Activated T-cell treated with anti-CD3 and anti-CD28 coated beads for 48 hours (primary cell): ENCODE measurements around the gene KLHL36.

Experiments
- DNase-seq: peaks from one replicate; pipeline ENCODE4 v3.0.0-alpha.2; 2020; ENCODE audit warnings: low read depth

Gene KLHL36

DNA sequence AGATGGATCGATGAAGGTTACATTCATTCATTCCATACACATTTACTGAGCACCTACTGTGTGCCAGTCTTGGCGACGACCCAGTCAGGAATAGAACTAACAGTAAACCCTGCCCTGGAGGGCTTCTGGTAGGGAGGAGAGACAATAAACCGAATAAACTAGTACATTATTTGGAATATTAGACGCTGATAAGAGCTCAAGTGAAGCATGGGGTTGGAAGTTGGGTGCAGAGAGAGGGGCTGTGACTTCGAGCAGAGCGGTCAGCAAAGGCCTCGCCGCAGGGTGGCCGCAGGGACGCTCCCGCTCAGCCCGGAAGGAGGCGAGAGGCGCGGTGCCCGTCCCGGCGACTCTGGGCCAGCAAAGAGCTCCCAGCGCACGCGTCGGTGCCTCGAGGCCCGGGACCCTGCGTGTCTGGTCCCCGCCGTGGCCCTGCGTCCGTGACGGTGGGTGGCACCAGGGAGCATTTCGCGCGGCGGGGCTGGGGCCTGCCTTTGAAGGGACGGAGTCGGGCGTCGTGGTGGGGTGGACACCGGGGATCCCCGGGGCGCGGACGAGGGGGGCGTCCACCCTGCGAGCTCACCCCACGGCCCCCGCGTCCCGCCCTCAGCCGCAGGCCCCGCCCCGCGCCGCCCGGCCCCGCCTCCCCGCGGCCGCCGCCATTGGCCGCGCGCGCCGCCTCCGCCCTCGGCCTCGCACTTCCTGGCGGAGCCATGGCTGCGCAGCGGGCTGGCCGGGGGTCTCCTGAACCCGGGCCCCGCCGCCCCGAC is at the start of gene KLHL36:
TSS of gene KLHL36 (plus strand) at position 684 of the 767 bp plus-strand sequence. CDS start 2,357 bp downstream, outside the sequence.
- peak; percentile 68 for DNase-seq

- peak; percentile 74 for DNase-seq
These were observed 48.6 kb upstream of the KLHL36 start for GRCh38 chr16:84599521-84600202.

DNA sequence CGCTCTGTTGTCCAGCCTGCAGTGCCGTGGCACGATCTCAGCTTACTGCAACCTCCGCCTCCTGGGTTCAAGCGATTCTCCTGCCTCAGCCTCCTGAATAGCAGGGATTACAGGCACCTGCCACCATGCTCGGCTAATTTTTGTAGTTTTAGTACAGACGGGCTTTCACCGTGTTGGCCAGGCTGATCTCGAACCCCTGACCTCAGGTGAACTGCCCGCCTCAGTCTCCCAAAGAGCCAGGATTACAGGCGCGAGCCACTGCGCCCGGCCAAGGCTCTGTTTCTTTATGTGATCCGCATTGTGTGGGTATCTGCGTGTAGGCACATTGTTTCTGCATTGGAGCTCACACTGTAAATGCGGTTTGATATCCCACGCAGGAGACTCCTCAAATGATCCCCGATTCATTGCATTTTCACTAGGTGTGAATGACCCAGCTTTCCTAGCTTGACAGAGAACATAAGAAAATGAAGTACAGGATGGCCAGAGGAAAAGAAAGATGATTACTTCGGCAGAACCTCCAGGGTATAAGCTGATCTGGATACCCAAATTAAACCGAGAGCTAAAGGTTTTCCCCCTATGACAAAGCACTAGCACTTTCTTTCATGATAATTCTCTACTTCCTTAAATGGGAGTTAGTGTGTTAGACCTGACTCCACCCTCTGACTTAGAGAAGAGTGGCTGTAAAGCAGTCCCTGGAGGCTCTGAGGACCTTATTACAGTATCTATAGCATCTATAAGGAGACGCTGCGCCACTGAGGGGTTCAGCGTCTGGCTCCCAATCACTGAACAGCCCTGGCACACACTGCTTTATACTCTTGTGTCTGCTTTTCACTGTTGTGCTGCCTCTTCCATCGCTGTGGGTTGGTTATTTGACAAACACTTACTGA is 47.7 kb upstream of the KLHL36 start:
- no peak for DNase-seq

GRCh38 chr16:84603140-84603816 is 45.0 kb upstream of the KLHL36 start:
- peak; percentile 58 for DNase-seq

- no peak for DNase-seq
These were observed 44.4 kb upstream of the KLHL36 start for GRCh38 chr16:84603940-84604339.

DNA sequence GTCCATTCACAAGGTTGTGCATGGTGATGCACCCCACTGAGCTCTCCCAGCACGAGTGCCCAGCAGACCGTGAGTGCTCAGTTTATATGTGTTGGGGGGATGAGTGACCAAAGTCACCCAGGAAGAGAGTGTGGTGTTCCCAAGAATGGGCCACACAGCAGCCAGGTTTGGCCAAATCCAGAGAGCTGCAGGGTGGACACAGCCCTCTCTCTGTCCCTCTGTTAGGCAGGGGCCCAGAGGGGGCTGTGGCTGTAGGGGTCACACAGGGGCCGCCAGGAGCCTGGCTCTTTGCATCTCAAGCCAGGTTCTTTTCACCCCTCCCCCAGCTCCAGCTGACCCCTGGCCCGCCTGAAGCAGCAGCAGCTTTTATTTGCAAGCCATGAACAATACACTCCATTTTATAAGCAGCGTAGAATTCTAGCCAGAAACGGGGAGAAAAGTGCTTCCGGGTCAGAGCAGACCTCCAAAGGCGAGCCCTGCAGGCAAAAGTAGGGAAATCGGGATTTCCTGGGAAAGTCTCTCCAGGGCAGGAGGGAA is 43.8 kb upstream of the KLHL36 start:
- no peak for DNase-seq

DNA sequence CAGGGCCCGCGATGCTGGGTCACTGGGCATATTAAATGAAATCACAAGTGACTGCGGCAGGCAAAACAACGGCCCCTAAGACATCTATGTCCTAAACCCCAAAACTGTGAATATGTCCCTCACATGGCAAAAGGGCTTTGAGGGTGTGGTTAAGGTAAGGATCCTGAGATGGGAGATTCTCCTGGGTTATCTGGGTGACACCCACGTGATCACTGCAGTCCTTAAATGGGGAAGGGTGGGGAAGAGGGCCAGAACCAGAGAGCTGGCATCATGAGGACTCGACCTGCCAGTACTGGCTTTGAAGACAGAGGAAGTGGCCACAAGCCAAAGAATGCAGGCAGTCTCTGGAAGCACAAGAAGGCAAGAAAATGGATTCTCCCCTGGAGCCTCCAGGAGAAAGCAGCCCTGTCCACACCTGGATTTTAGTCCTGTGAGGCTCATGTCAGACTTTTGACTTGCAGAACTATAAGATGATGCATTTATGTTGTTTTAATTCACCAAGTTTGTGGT is 42.9 kb upstream of the KLHL36 start:
- DNase-seq = no peak

DNA sequence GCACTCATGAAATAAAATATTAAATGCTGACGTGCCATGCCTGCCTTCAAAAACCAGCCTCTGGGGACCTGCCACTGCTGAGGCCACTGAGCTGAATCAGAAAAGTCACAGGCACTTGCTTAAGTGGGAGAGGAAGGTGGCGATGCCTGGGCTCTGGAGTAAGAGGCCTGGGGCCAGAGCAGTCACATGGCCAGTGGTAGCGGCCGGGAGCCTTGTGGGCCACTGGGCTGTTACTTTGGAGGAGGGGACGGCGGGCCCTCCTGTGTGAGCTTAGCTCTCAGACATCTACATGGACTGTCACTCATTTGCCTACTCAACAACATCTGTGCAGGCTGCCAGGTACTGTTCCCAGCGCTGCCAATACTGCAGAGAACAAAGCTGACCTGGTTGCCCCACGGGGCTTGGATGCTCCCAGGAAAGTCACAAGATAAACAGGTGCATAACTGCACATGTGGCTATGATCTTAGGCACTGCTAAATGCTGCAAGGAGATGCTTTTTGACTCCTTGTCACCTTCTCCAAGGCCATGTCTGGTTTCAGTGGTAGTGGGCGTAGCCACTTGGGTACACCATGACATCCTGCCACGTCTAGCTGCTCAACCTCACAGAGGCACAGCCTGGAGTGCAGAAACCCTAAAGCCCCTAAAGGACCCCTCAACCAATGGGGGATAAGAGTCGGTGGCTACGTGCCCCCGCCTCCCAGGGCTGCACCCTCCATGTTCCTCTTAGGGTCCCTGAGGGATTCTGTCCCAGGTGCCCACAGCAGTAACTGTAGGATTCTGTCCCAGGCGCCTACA is 42.0 kb upstream of the KLHL36 start:
- no peak for DNase-seq

GRCh38 chr16:84607061-84607460 is 41.2 kb upstream of the KLHL36 start:
- DNase-seq = no peak

DNA sequence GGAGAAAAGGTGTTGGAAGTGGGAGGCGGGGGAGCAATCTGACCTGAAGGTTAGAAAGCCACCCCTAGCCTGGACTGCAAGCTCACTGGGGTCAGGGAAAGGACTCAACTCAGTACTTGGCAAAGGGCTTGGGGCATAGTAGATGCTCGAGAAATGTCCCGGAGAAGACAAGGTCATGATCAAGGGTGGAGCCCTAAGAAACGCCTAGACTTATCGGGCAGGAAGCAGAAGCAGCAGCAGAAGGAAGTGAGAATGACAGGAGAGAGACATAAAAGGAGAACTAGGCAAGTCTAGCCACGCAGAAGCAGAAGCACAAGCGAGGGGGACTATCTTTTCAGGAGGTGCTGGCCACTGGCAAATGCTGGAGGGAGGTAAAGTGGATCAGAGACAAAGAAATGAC is 40.6 kb upstream of the KLHL36 start:
- DNase-seq = no peak

- no peak for DNase-seq
These were observed 40.0 kb upstream of the KLHL36 start for GRCh38 chr16:84608282-84608681.

DNA sequence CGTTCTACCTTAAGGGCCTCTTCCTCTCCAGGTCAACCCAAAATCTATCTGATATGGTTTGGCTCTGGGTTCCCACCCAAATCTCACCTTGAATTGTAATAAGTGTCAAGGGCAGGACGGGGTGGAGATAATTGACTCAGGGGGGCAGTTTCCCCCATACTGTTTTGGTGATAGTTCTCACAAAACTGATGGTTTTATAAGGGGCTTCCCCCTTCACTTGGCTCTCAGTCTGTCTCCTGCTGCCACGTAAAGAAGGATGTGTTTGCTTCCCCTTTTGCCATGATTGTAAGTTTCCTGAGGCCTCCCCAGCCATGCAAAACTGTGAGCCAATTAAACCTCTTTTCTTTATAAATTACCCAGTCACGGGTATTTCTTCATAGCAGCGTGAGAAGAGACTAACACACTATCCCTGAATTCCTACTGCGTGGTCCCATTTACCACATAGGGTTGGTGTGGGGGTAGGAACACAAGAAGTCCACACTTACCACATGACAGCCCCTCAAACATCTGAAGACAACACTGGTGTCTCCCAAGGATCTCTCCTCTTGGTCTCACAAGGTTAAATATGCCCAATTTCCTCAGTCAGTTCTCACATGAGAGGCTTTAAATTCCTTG is 38.6 kb upstream of the KLHL36 start:
- DNase-seq = no peak

DNA sequence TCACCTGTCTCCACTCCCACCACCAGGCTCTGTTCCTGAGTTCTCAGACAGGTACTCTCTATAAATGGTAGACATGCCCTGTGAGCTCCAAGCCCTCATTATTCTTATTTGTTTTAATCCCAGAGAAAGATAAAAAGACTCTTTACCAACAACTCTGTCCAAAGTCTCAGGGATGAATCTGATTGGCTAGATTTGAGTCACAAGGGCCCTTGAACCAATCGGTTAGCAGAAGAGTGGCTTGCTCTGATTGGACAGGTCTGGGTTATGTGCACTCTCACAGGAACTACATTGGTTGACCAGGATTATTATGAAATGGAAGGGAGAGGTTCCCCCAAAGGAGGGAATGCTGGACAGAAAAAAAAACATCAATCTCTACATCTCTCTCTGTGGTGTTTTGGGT is 37.9 kb upstream of the KLHL36 start:
- DNase-seq = no peak

DNA sequence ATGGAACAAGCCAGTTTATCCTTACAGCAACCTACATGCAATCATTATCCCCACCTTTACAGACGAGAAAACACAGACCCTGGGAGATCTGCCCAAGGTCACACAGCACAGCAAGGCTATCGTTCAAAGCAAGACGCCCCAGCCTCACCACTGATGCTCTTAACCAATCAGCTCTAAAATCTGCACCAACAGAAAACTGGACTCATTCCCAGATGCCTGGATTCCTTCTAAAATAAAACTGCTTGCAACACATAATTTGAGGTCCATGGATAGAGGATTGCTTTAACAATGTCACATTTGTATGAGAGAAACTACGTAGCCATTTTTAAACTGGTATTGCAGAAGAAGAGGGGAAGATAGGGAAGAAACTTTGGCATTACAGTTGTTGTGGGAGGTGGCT is 37.3 kb upstream of the KLHL36 start:
- DNase-seq = no peak

DNA sequence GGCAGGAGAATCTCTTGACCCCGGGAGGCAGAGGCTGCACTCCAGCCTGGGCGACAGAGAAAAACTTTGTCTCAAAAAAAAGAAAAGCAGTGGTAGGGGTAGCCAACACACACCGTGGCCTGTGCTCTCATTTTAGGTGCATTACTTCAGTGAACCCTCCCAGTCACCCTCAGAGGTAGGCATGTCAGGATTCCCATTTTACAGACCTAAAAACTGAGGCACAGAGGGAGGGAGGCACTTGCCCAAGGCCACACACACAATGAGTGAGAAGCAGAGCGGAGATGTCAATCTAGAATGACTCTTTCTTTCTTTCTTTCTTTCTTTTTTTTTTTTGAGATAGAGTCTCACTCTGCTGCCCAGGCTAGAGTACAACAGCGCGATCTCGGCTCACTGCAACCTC is 35.6 kb upstream of the KLHL36 start:
- DNase-seq = no peak

GRCh38 chr16:84613408-84614072 is 34.8 kb upstream of the KLHL36 start:
- DNase-seq = no peak

GRCh38 chr16:84614073-84614459 is 34.2 kb upstream of the KLHL36 start:
- no peak for DNase-seq

- no peak for DNase-seq
These were observed 33.7 kb upstream of the KLHL36 start for GRCh38 chr16:84614623-84614967.

- no peak for DNase-seq
These were observed 33.1 kb upstream of the KLHL36 start for GRCh38 chr16:84614968-84615813.
